AG10803 (cell line): ENCODE data around the gene RIMBP2.

Experiments
- DNase-seq: peaks from one replicate; pipeline ENCODE4 v3.0.0; 2010; ENCODE audit warnings: low read depth
- H3K4me3 ChIP-seq: 2 replicates; pipeline ENCODE4 v1.5.1; 2011; ENCODE audit warnings: mild to moderate bottlenecking, low read length, control low read depth
- TF ChIP-seq, protein P1 (sequence below): conservative IDR thresholded peaks from 2 replicates; pipeline ENCODE4 v1.5.1; 2011; ENCODE audit warnings: mild to moderate bottlenecking, low read length, control low read depth, inconsistent platforms

The RIMBP2 gene

DNA sequence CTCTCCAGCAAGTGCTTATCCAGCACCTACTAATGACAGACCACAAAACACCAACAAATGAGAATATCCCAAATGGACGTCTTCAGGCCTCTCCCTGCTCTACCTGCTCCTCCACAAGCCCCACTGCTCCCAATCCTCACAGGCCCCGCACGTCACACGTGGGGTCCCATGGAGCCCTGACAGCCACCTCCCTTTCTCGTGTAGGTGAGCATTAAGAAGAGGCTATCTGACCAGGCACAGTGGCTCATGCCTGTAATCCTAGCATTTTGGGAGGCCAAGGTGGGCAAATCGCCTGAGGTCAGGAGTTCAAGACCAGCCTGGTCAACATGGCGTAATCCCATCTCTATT, 5.4 kb downstream of the RIMBP2 start:
- DNase-seq: no peak
- H3K4me3 ChIP-seq: no peak overlapping the region
- TF ChIP-seq, protein P1, sequence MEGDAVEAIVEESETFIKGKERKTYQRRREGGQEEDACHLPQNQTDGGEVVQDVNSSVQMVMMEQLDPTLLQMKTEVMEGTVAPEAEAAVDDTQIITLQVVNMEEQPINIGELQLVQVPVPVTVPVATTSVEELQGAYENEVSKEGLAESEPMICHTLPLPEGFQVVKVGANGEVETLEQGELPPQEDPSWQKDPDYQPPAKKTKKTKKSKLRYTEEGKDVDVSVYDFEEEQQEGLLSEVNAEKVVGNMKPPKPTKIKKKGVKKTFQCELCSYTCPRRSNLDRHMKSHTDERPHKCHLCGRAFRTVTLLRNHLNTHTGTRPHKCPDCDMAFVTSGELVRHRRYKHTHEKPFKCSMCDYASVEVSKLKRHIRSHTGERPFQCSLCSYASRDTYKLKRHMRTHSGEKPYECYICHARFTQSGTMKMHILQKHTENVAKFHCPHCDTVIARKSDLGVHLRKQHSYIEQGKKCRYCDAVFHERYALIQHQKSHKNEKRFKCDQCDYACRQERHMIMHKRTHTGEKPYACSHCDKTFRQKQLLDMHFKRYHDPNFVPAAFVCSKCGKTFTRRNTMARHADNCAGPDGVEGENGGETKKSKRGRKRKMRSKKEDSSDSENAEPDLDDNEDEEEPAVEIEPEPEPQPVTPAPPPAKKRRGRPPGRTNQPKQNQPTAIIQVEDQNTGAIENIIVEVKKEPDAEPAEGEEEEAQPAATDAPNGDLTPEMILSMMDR: no peak

DNA sequence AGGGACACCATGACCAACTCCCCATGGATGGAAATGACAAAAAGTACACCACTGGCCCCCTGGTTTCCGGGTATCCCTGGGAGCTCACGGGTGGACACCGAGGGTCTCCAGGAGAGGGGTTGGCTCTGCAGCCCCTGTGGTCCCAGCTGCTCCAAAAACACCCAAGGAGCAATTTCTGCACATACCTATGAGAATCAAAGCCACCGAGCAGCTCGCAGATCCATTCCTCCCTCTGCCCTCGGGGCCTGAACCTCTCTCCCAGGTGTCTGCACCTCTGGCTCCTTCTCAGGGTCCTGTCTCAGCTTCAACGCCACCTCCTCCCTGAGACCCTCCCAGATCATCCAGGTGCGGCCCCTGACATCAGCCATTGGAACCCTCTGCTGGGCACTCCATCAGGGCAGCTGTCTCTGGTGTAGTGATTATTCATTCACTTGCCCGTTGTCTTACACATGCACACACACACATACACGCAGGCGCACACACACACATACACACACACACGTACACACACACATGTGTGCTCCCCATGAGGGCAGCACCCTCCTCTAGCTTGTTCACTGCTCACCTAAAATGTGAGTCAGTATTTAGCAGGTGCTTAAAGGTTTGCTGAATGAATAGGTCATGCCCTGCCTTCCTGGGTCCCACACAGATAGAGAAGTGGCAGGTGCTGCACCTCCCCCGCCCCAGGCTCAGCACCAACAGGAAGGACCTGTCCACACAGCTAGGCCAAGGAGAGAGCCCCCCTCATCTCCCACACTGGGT, 5.9 kb downstream of the RIMBP2 start:
- no peak for DNase-seq
- H3K4me3 ChIP-seq: no peak overlapping the region
- TF ChIP-seq, protein P1: no peak

DNA sequence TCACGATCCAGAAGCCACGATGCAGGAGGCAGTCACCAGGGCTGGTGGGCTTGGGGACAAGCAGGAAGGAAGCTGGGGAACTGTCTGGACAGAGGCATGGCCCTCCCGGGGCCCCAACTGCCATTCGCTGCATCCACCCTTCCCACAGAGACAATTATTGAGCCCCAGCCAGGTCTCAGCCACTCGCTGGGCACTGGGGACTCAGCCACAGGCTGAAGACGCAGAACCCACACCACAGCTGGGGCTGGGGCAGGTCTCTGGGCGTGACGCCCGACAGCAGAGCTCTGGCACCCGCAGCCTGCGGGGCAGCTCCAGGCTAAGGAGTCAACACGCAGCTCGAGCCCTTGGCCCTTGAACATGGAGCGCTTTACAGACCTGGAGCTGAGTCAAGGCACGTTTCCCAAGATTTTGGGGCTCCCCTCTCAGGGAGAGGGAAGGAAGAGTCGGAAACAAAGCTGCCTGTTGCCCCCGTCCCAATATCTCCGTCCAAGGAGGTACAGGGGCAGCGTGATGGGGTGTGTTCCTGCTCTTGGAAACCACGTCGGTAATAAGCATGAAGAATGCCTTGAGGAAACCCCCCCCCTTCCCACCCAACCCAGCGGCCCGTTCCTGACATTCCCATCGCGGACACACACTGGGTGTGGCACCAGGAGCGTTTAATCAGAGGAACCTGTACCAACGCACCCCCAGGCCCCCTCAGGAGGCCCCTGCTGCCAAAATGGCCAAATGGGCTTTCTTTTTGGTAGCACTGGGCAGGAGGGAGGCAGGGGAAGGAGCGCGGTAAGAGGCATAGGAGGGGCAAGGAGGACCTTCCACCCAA, 6.7 kb downstream of the RIMBP2 start:
- DNase-seq: no peak
- TF ChIP-seq, protein P1: no peak
- H3K4me3 ChIP-seq: no peak overlapping the region

DNA sequence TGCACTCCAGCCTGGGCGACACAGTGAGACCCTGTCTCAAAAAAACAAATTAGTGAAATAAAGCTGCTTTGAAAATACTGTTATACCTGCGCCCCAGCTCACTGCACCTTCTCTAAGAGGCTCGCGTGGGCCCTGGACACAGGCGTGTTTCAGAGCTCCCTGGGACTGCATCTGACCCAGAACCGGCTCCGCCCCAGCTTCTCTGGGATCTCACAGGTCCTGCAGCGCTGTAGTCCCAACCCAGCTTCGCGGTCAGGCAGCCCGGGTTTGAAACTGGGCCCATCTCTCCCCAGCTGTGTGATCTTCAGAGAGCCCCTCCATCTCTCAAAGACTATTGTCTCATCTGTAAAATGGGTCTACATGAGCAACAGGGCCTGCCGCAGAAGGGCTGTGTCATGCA, 7.5 kb downstream of the RIMBP2 start:
- no peak for DNase-seq
- TF ChIP-seq, protein P1: no peak
- no peak overlapping the region for H3K4me3 ChIP-seq

DNA sequence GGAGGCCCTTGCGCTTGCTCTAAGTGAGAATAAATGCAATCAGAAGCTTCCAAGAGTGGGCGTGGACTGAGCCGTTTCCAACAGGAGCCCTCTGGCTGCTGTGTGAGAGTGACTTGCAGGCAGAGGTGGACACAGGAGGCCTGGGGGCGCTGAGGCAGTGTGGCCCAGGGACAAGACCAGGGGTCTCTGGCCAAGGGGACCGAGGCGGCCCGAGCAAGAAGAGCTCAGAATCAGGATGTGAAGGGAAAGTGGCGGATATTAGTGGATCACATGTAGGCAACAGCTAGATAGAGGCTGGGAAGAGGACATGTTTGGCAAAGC, 8.6 kb downstream of the RIMBP2 start:
- no peak for DNase-seq
- TF ChIP-seq, protein P1: no peak
- H3K4me3 ChIP-seq: no peak overlapping the region

DNA sequence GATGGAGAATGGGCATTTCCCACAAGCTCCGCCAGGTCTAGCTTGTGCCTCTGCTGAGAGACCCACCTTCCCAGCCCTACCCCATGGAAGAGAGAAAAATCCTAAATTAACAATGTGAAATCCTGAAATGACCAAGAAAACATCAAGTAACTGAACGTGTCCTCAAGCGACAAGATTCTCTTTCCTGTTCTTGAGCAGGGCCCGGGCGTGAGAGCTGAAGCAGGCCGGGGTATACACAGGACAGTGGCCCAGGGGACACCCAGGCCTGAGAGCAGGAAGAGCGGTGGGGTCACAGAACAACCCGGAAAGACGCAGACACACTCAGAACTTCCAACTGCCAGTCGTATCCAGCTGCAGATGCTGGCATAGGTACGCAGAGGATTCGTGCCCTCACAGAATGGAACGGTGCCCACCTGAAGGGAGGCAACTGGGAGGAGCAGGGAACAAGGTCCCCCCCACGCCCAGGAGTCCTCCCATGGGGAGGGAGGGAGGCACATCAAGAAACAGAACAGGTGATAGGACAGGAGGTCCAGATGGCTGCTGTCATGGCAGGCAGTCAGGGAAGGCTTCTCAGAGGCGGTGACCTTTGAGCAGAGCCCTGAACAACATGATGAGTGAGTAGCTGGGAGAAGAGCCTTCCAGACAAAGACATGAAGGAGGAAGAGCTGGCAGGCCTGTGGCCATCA, 9.1 kb downstream of the RIMBP2 start:
- no peak for DNase-seq
- TF ChIP-seq, protein P1: no peak
- H3K4me3 ChIP-seq: no peak overlapping the region

DNA sequence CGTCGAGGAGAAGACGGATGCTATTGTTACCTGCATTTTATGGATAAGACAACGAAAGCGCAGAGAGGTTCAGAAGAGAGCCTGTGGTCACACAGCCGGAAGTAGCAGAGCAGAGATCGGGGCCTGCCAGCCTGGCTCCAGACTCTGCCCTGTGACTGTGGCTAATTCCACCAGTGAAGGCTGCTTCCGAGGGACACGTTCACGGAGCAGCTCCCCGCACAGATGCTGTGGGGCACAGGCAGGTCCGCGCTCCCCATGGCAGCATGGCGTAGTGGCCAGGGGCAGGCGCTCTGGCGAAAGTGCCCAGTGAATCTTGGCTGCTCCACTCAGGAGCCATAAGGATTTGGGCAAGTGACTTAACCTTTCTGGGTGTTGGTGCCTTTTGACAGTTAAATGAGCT, 9.8 kb downstream of the RIMBP2 start:
- TF ChIP-seq, protein P1: no peak
- DNase-seq: no peak

More for the DNA sequence above, 9.8 kb downstream of the RIMBP2 start:
- H3K4me3 ChIP-seq: no peak overlapping the region
